Occipital lobe (tissue), 2 donors: ENCODE data around the gene SALL4. TPM values are rescaled to one million over a fixed set of nuclear protein-coding genes. Genes with fewer than 3 reads are reported as not detected.
A peak's percentile ranks its signal among the peaks of the same experiment; 100 is the strongest.
"Not testable (repeated sequence)": the region's sequence is repeated elsewhere in the genome, so short reads cannot be mapped to it uniquely, and the experiment has no call there.

Experiments used
- DNase-seq: peaks from one replicate; lab custom pipeline; 2025; lab: John Stamatoyannopoulos, UW
- total RNA-seq: library from RNA; depleted of rRNA; stranded (reverse); fragments of >200 nt; gene quantifications from one replicate; pipeline ENCODE4 v1.2.3, GENCODE V29; 2014

The SALL4 gene
- total RNA-seq, 1 donor from 2014 or later, result 0.16 TPM

GRCh38 chr20:51801823-51802123 is 548 bp downstream of the SALL4 start:
- no peak for DNase-seq

GRCh38 chr20:51801122-51801822 is 1.0 kb downstream of the SALL4 start:
- no peak for DNase-seq

GRCh38 chr20:51800872-51801121 is 1.5 kb downstream of the SALL4 start:
- DNase-seq, result no peak

- no peak for DNase-seq
Observed at GRCh38 chr20:51800060-51800871, 2.1 kb downstream of the SALL4 start.

GRCh38 chr20:51799401-51799860 is 2.9 kb downstream of the SALL4 start:
- DNase-seq, result no peak

GRCh38 chr20:51797357-51798025 is 4.8 kb downstream of the SALL4 start:
- DNase-seq, result no peak

GRCh38 chr20:51796340-51796739 is 6.0 kb downstream of the SALL4 start:
- no peak for DNase-seq

- no peak for DNase-seq
Observed at GRCh38 chr20:51792960-51793359, 9.4 kb downstream of the SALL4 start.

GRCh38 chr20:51791626-51792025 is 10.7 kb downstream of the SALL4 start:
- no peak for DNase-seq

GRCh38 chr20:51790256-51790655 is 12.1 kb downstream of the SALL4 start:
- DNase-seq, result no peak

GRCh38 chr20:51789434-51789833 is 12.9 kb downstream of the SALL4 start:
- no peak for DNase-seq

GRCh38 chr20:51788822-51789221 is 13.5 kb downstream of the SALL4 start:
- no peak for DNase-seq

- DNase-seq, result no peak
Observed at GRCh38 chr20:51784299-51784698, 18.0 kb downstream of the SALL4 start.

- DNase-seq, result not testable (repeated sequence)
Observed at GRCh38 chr20:51778229-51778759, 24.0 kb downstream of the SALL4 start.

- no peak for DNase-seq
Observed at GRCh38 chr20:51775241-51775640, 27.1 kb downstream of the SALL4 start.

- no peak for DNase-seq
Observed at GRCh38 chr20:51772236-51772635, 30.1 kb downstream of the SALL4 start.

GRCh38 chr20:51769976-51770615 is 32.2 kb downstream of the SALL4 start:
- no peak for DNase-seq

GRCh38 chr20:51768759-51769517 is 33.4 kb downstream of the SALL4 start:
- DNase-seq, result no peak

- DNase-seq, result peak; percentile 52
Observed at GRCh38 chr20:51767867-51768758, 34.2 kb downstream of the SALL4 start, which contains the start of gene ATP9A. ATP9A (minus strand) TSS chr20:51768390; CDS start chr20:51768369, 21 bp downstream.
